Esophagus squamous epithelium (tissue), 4 donors: ENCODE measurements around the gene GPC3.

Experiments used
- CTCF ChIP-seq, 6 experiments: fragments of 450-650 bp in 4 of 6; fragments of 200-600 bp in 2 of 6; sonication (generic) in 2 of 6; IDR thresholded peaks; one replicate each; pipeline ENCODE4 v1.5.1; 2016 to 2019; ENCODE audit warnings: antibody characterized with exemption in 6 of 6, mild to moderate bottlenecking in 4 of 6, moderate library complexity in 4 of 6
- POLR2A ChIP-seq, 4 donors: fragments of 450-650 bp; IDR thresholded peaks; one replicate each; pipeline ENCODE4 v1.6.1; 2017; ENCODE audit warnings: antibody characterized with exemption in 4 of 4, mild to moderate bottlenecking in 4 of 4, moderate library complexity in 3 of 4

GRCh38 chrX:133923548-133923947 lies 61.8 kb downstream of the GPC3 start:
- TF ChIP-seq CTCF (IDR thresholded peaks at IDR 0.05) (no peak), POLR2A (IDR thresholded peaks at IDR 0.05) (no peak)
